Astrocyte (in vitro differentiated cells and primary cell): ENCODE measurements around the gene CLSTN3. TPM values are rescaled to one million over a fixed set of nuclear protein-coding genes. Genes with fewer than 3 reads are reported as not detected.
"Not testable (repeated sequence)": the region's sequence is repeated elsewhere in the genome, so short reads cannot be mapped to it uniquely, and the experiment has no call there.

Source experiments
- DNase-seq: peaks from one replicate; pipeline ENCODE4 v3.0.0-alpha.2; 2010; ENCODE audit warnings: low read depth
- FAIRE-seq: peaks from 2 replicates; lab custom pipeline; 2011; peaks lifted over from hg19 to GRCh38; lab: Jason Lieb, UNC
- H2AFZ ChIP-seq: 2 replicates; pipeline ENCODE4 v1.6.0; 2012; ENCODE audit warnings: low read depth, low read length, inconsistent platforms
- H3K27ac ChIP-seq: 2 replicates; pipeline ENCODE4 v1.5.1; 2011; ENCODE audit warnings: low read depth, low read length, inconsistent platforms
- H3K27me3 ChIP-seq: 2 replicates; pipeline ENCODE4 v1.6.0; 2011; ENCODE audit warnings: low read length, inconsistent platforms; ENCODE audit not compliant: insufficient read depth
- H3K36me3 ChIP-seq: 2 replicates; pipeline ENCODE4 v1.5.1; 2011; ENCODE audit warnings: low read length, inconsistent platforms; ENCODE audit not compliant: insufficient read depth
- H3K4me1 ChIP-seq: 2 replicates; pipeline ENCODE4 v1.5.1; 2011; ENCODE audit warnings: low read length, inconsistent platforms; ENCODE audit not compliant: insufficient read depth
- H3K4me2 ChIP-seq: 2 replicates; pipeline ENCODE4 v1.6.0; 2012; ENCODE audit warnings: low read length, inconsistent platforms
- H3K4me3 ChIP-seq: 2 replicates; pipeline ENCODE4 v1.5.1; 2011; ENCODE audit warnings: low read depth, mild to moderate bottlenecking, low read length, inconsistent platforms; ENCODE audit not compliant: insufficient read depth
- H3K79me2 ChIP-seq: 2 replicates; pipeline ENCODE4 v1.6.0; 2012; ENCODE audit warnings: mild to moderate bottlenecking, low read length, inconsistent platforms; ENCODE audit not compliant: insufficient read depth
- H3K9ac ChIP-seq: 2 replicates; pipeline ENCODE4 v1.6.0; 2012; ENCODE audit warnings: mild to moderate bottlenecking, low read length, inconsistent platforms
- H3K9me3 ChIP-seq: 2 replicates; pipeline ENCODE4 v1.5.1; 2012; ENCODE audit warnings: low read depth, mild to moderate bottlenecking, low read length, inconsistent platforms; ENCODE audit not compliant: insufficient read depth
- H4K20me1 ChIP-seq: 2 replicates; pipeline ENCODE4 v1.6.0; 2012; ENCODE audit warnings: low read length, inconsistent platforms; ENCODE audit not compliant: insufficient read depth
- H3K27ac Mint-ChIP-seq: one replicate; pipeline ENCODE4 v1.8.0; 2021; ENCODE audit warnings: mild to moderate bottlenecking, mixed read lengths; ENCODE audit not compliant: unreplicated experiment
- H3K27me3 Mint-ChIP-seq: one replicate; pipeline ENCODE4 v1.8.0; 2021; ENCODE audit warnings: low read depth, mixed read lengths; ENCODE audit not compliant: unreplicated experiment
- H3K36me3 Mint-ChIP-seq: one replicate; pipeline ENCODE4 v1.8.0; 2021; ENCODE audit warnings: low read depth, mixed read lengths; ENCODE audit not compliant: unreplicated experiment
- H3K4me1 Mint-ChIP-seq: one replicate; pipeline ENCODE4 v1.8.0; 2021; ENCODE audit warnings: low read depth, mixed read lengths; ENCODE audit not compliant: unreplicated experiment
- H3K4me3 Mint-ChIP-seq: one replicate; pipeline ENCODE4 v1.8.0; 2021; ENCODE audit warnings: mild to moderate bottlenecking, moderate library complexity, mixed read lengths; ENCODE audit not compliant: unreplicated experiment
- H3K9me3 Mint-ChIP-seq: one replicate; pipeline ENCODE4 v1.8.0; 2021; ENCODE audit warnings: mild to moderate bottlenecking, mixed read lengths; ENCODE audit not compliant: unreplicated experiment
- EZH2 ChIP-seq: IDR thresholded peaks from 2 replicates; pipeline ENCODE4 v1.6.1; 2012; ENCODE audit warnings: mild to moderate bottlenecking, low read length, inconsistent platforms; ENCODE audit not compliant: insufficient read depth
- total RNA-seq: library from RNA; stranded (reverse); gene quantifications from 2 replicates; pipeline ENCODE4 v1.2.1, GENCODE V29; 2021
- TF ChIP-seq, protein P1 (sequence below): IDR thresholded peaks from 2 replicates; pipeline ENCODE4 v1.5.1; 2011; ENCODE audit warnings: low read depth, mild to moderate bottlenecking, inconsistent platforms, low read length, moderate library complexity; ENCODE audit not compliant: insufficient read depth

Gene CLSTN3
- total RNA-seq, 1 donor from 2014 or later = 29.6 TPM

DNA sequence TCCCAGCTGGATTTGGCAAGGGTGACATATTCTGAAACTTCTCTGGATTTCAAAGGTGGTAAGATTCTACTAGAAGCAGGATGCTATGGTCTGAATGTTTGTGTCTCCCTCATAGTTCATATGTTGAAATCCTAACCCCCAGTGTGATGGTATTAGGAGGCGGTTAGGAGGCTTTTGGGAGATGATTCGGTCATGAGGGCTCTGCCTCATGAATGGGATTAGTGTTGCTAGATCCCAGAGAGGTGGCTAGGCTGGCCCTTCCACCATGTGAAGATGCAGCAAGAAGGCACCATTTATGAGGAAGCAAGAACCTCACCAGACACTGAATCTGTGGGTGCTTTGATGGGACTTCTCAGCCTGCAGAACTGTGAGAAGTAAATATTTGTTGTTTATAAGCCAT lies 48.3 kb downstream of the CLSTN3 start:
- TF ChIP-seq, protein P1, sequence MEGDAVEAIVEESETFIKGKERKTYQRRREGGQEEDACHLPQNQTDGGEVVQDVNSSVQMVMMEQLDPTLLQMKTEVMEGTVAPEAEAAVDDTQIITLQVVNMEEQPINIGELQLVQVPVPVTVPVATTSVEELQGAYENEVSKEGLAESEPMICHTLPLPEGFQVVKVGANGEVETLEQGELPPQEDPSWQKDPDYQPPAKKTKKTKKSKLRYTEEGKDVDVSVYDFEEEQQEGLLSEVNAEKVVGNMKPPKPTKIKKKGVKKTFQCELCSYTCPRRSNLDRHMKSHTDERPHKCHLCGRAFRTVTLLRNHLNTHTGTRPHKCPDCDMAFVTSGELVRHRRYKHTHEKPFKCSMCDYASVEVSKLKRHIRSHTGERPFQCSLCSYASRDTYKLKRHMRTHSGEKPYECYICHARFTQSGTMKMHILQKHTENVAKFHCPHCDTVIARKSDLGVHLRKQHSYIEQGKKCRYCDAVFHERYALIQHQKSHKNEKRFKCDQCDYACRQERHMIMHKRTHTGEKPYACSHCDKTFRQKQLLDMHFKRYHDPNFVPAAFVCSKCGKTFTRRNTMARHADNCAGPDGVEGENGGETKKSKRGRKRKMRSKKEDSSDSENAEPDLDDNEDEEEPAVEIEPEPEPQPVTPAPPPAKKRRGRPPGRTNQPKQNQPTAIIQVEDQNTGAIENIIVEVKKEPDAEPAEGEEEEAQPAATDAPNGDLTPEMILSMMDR = no peak
- TF ChIP-seq EZH2 = no peak
- Mint-ChIP-seq H3K27ac (no peak overlapping the region), H3K9me3 (no peaks in the 10 kb centered on the region), H3K27me3 (peaks cover 24% of the 10 kb centered on the region), H3K36me3 (no peaks in the 10 kb centered on the region), H3K4me1 (no peaks in the 10 kb centered on the region), H3K4me3 (no peak overlapping the region)
- no peaks in the 10 kb centered on the region for H3K4me1 ChIP-seq
- H3K27me3 ChIP-seq = no peaks in the 10 kb centered on the region
- no peak overlapping the region for H2AFZ ChIP-seq
- FAIRE-seq = no peak
- no peak overlapping the region for H3K4me2 ChIP-seq
- H3K27ac ChIP-seq = no peak overlapping the region
- no peaks in the 10 kb centered on the region for H4K20me1 ChIP-seq
- no peaks in the 10 kb centered on the region for H3K79me2 ChIP-seq
- no peak overlapping the region for H3K9ac ChIP-seq
- H3K4me3 ChIP-seq = no peak overlapping the region
- no peak for DNase-seq
- H3K36me3 ChIP-seq = no peaks in the 10 kb centered on the region
- no peaks in the 10 kb centered on the region for H3K9me3 ChIP-seq

DNA sequence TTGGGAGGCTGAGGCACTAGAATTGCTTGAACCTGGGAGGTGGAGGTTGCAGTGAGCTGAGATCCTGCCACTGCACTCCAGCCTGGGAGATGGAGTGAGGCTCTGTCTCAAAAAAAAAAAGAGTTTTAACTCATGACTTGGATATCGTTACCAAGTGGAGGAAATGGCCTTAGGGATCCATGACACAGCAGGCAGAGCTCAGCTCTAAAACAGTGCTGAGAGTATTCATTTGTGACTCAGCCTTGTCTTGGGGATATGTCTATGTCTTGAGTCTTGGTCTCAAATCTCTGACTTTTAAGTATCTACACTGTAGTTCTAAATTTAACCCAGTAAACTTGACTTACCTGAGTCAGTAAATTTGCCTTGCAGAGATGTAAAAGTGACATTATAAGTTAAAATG lies 50.5 kb downstream of the CLSTN3 start:
- H3K9me3 Mint-ChIP-seq = peaks cover 3% of the 10 kb centered on the region
- Histone ChIP-seq H3K27ac (no peak overlapping the region), H2AFZ (no peak overlapping the region), H3K4me1 (no peaks in the 10 kb centered on the region), H4K20me1 (no peaks in the 10 kb centered on the region), H3K9ac (no peak overlapping the region), H3K4me3 (no peak overlapping the region), H3K9me3 (no peaks in the 10 kb centered on the region), H3K4me2 (no peak overlapping the region), H3K27me3 (no peaks in the 10 kb centered on the region), H3K79me2 (no peaks in the 10 kb centered on the region), H3K36me3 (no peaks in the 10 kb centered on the region)
- no peaks in the 10 kb centered on the region for H3K36me3 Mint-ChIP-seq
- H3K27ac Mint-ChIP-seq = no peak overlapping the region
- no peak for TF ChIP-seq EZH2
- TF ChIP-seq, protein P1 = no peak
- no peak overlapping the region for H3K4me3 Mint-ChIP-seq
- no peaks in the 10 kb centered on the region for H3K4me1 Mint-ChIP-seq
- FAIRE-seq (no peak), DNase-seq (no peak)
- peaks cover 22% of the 10 kb centered on the region for H3K27me3 Mint-ChIP-seq

DNA sequence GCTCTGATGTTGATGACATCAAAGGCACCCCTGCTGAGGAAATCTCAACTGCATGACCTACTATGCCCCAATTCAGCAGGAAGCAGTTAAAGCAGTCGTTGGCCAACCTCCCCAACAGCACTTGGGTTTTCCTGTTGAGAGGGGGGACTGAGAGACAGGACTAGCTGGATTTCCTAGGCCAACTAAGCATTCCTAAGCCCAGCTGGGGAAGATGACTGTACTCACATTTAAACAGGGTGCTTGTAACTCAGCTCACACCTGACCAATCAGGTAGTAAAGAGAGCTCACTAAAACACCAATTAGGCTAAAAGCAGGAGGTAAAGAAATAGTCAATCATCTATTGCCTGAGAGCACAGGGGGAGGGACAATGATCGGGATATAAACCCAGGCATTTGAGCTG lies 55.9 kb downstream of the CLSTN3 start:
- H3K27ac ChIP-seq, H2AFZ ChIP-seq, H3K4me3 Mint-ChIP-seq, H3K9ac ChIP-seq, H3K36me3 Mint-ChIP-seq, H3K9me3 Mint-ChIP-seq, H3K9me3 ChIP-seq, DNase-seq, H3K27ac Mint-ChIP-seq, H3K36me3 ChIP-seq, H4K20me1 ChIP-seq, H3K79me2 ChIP-seq, H3K27me3 ChIP-seq, H3K4me2 ChIP-seq, FAIRE-seq, H3K4me3 ChIP-seq, H3K27me3 Mint-ChIP-seq, H3K4me1 Mint-ChIP-seq: not testable (repeated sequence)
- peaks cover 20% of the 10 kb centered on the region for H3K4me1 ChIP-seq
